WTC11 (cell line): ENCODE data around the gene TMEM31. TPM values are rescaled to one million over a fixed set of nuclear protein-coding genes. Genes with fewer than 3 reads are reported as not detected.

ENCODE experiments used
- ATAC-seq: fragments of 200-7000 bp; cut with Tn5 transposase; 2 replicates; pipeline ENCODE4 v1.10.0; 2021; ENCODE audit warnings: mild to moderate bottlenecking, moderate library complexity
- CTCF ChIA-PET: fragments of 300-600 bp; sonication (Branson Sonifier 250); formaldehyde crosslinking; loops from one replicate; lab custom pipeline; 2021; ENCODE audit warnings: antibody characterized with exemption; lab: Charles Lee
- POLR2A ChIA-PET: fragments of 350-600 bp; sonication (Branson Sonifier 250); formaldehyde crosslinking; loops from one replicate; lab custom pipeline; 2021; ENCODE audit warnings: antibody characterized with exemption; lab: Charles Lee
- DNase-seq: peaks from one replicate; pipeline ENCODE4 v3.0.0; 2021; ENCODE audit warnings: low spot score
- H3K27ac Mint-ChIP-seq: 2 replicates; pipeline ENCODE4 v1.8.0; 2021; ENCODE audit warnings: mixed read lengths
- H3K27me3 Mint-ChIP-seq: 2 replicates; pipeline ENCODE4 v1.8.0; 2021; ENCODE audit warnings: low read depth, mild to moderate bottlenecking, moderate library complexity, mixed read lengths
- H3K36me3 Mint-ChIP-seq: 2 replicates; pipeline ENCODE4 v1.8.0; 2021; ENCODE audit warnings: mixed read lengths
- H3K4me1 Mint-ChIP-seq: 2 replicates; pipeline ENCODE4 v1.8.0; 2022; ENCODE audit warnings: mixed read lengths
- H3K4me3 Mint-ChIP-seq: 2 replicates; pipeline ENCODE4 v1.8.0; 2021; ENCODE audit warnings: mild to moderate bottlenecking, moderate library complexity, mixed read lengths
- H3K9me3 Mint-ChIP-seq: 2 replicates; pipeline ENCODE4 v1.8.0; 2021; ENCODE audit warnings: mixed read lengths
- AR ChIP-seq: fragments of 250-450 bp; sonication (Bioruptor Pico); IDR thresholded peaks from 2 replicates; pipeline ENCODE4 v1.9.0; 2021; ENCODE audit warnings: mild to moderate bottlenecking
- ATF3 ChIP-seq: sonication (generic); formaldehyde crosslinking; conservative IDR thresholded peaks from 2 replicates; pipeline ENCODE4 v1.8.1; 2022; ENCODE audit warnings: mild to moderate bottlenecking, missing genetic modification reagents
- CBFB ChIP-seq: sonication (generic); formaldehyde crosslinking; IDR thresholded peaks from 2 replicates; pipeline ENCODE4 v1.8.1; 2022; ENCODE audit warnings: mild to moderate bottlenecking, low read depth, missing genetic modification reagents
- CREB1 ChIP-seq: sonication (generic); formaldehyde crosslinking; IDR thresholded peaks from 2 replicates; pipeline ENCODE4 v1.8.0; 2023; ENCODE audit warnings: mild to moderate bottlenecking, missing genetic modification reagents
- E2F5 ChIP-seq: sonication (generic); formaldehyde crosslinking; IDR thresholded peaks from 2 replicates; pipeline ENCODE4 v1.8.1; 2022; ENCODE audit warnings: mild to moderate bottlenecking, moderate library complexity, missing genetic modification reagents
- ERG ChIP-seq: fragments of 250-450 bp; sonication (Bioruptor Pico); IDR thresholded peaks from 2 replicates; pipeline ENCODE4 v1.8.0; 2021; ENCODE audit warnings: mild to moderate bottlenecking
- ETV6 ChIP-seq: sonication (generic); formaldehyde crosslinking; IDR thresholded peaks from 2 replicates; pipeline ENCODE4 v1.8.1; 2022; ENCODE audit warnings: mild to moderate bottlenecking, missing genetic modification reagents
- GABPB1 ChIP-seq: sonication (generic); formaldehyde crosslinking; IDR thresholded peaks from 2 replicates; pipeline ENCODE4 v1.8.1; 2023; ENCODE audit warnings: mild to moderate bottlenecking, missing genetic modification reagents
- HMGA2 ChIP-seq: fragments of 250-450 bp; sonication (Bioruptor Pico); IDR thresholded peaks from 2 replicates; pipeline ENCODE4 v1.4.0; 2021; ENCODE audit warnings: mild to moderate bottlenecking, moderate library complexity
- HMGXB4 ChIP-seq: sonication (generic); formaldehyde crosslinking; IDR thresholded peaks from 2 replicates; pipeline ENCODE4 v1.8.1; 2023; ENCODE audit warnings: mild to moderate bottlenecking, moderate library complexity, missing genetic modification reagents
- KAT7 ChIP-seq: sonication (generic); formaldehyde crosslinking; IDR thresholded peaks from 2 replicates; pipeline ENCODE4 v1.8.1; 2023; ENCODE audit warnings: missing genetic modification reagents, mild to moderate bottlenecking, borderline replicate concordance
- NFATC4 ChIP-seq: fragments of 250-450 bp; sonication (Bioruptor Pico); IDR thresholded peaks from 2 replicates; pipeline ENCODE4 v1.9.0; 2021; ENCODE audit warnings: mild to moderate bottlenecking
- NR1H2 ChIP-seq: sonication (generic); formaldehyde crosslinking; IDR thresholded peaks from 2 replicates; pipeline ENCODE4 v1.9.0; 2021; ENCODE audit warnings: mild to moderate bottlenecking, moderate library complexity, missing genetic modification reagents
- RORB ChIP-seq: fragments of 250-450 bp; sonication (Bioruptor Pico); IDR thresholded peaks from 2 replicates; pipeline ENCODE4 v1.9.0; 2021; ENCODE audit warnings: mild to moderate bottlenecking
- SMAD3 ChIP-seq: sonication (generic); formaldehyde crosslinking; IDR thresholded peaks from 2 replicates; pipeline ENCODE4 v1.8.0; 2022; ENCODE audit warnings: missing genetic modification reagents, mild to moderate bottlenecking, borderline replicate concordance
- SP1 ChIP-seq: sonication (generic); formaldehyde crosslinking; conservative IDR thresholded peaks from 2 replicates; pipeline ENCODE4 v1.8.1; 2022; ENCODE audit warnings: missing genetic modification reagents
- TP53 ChIP-seq: sonication (generic); formaldehyde crosslinking; IDR thresholded peaks from 2 replicates; pipeline ENCODE4 v1.8.1; 2023; ENCODE audit warnings: mild to moderate bottlenecking, missing genetic modification reagents
- ZBTB43 ChIP-seq: sonication (generic); formaldehyde crosslinking; IDR thresholded peaks from 2 replicates; pipeline ENCODE4 v1.8.1; 2023; ENCODE audit warnings: mild to moderate bottlenecking, missing genetic modification reagents
- ZNF232 ChIP-seq: sonication (generic); formaldehyde crosslinking; IDR thresholded peaks from 2 replicates; pipeline ENCODE4 v1.8.0; 2022; ENCODE audit warnings: mild to moderate bottlenecking, missing genetic modification reagents
- ZNF671 ChIP-seq: fragments of 250-450 bp; sonication (Bioruptor Pico); IDR thresholded peaks from 2 replicates; pipeline ENCODE4 v1.8.0; 2021; ENCODE audit warnings: mild to moderate bottlenecking
- total RNA-seq: library from RNA; stranded (reverse); gene quantifications from 3 replicates; pipeline ENCODE4 v1.2.3, GENCODE V29; 2021

The TMEM31 gene
- total RNA-seq, 1 experiment from 2014 or later, result 0.24 TPM

GRCh38 chrX:103681443-103681842 is 29.3 kb upstream of the TMEM31 start (continued):
- no peak for TF ChIP-seq AR (CRISPR knock-in tag)

GRCh38 chrX:103685396-103685795 is 25.3 kb upstream of the TMEM31 start:
- no peak for TF ChIP-seq RORB
- TF ChIP-seq ZNF671, result no peak
- TF ChIP-seq NR1H2 (CRISPR knock-in tag), result no peak
- H3K27me3 Mint-ChIP-seq, result no peaks in the 10 kb centered on the region
- POLR2A ChIA-PET, result interaction anchor here (0.6 to 1.1 kb wide), 4 partner anchors 11 to 233 kb away, joined by 3 to 5 read pairs (median 3); no protein-coding TSS in a partner anchor
- 0 out of 2 replicates have a peak, but pooled peaks cover 4% of the 10 kb centered on the region for H3K4me1 Mint-ChIP-seq
- CTCF ChIA-PET, result interaction anchor here (0.6 to 1.1 kb wide), 3 partner anchors 26 to 160 kb away, joined by 4 to 8 read pairs (median 4); no protein-coding TSS in a partner anchor
- H3K27ac Mint-ChIP-seq, result peak overlapping the region; percentile 97
- H3K36me3 Mint-ChIP-seq, result peaks cover 30% of the 10 kb centered on the region
- ATAC-seq (no peak), DNase-seq (no peak)
- no peaks in the 10 kb centered on the region for H3K9me3 Mint-ChIP-seq
- no peak overlapping the region for H3K4me3 Mint-ChIP-seq

GRCh38 chrX:103686199-103687072 is 24.3 kb upstream of the TMEM31 start, which contains the start of gene MORF4L2:
Gene MORF4L2 (minus strand): TSS chrX:103686699. CDS start chrX:103677027, 9,672 bp downstream.
- Mint-ChIP-seq H3K27ac (peak within 1 kb of the TSS; percentile 97), H3K27me3 (no peaks in the 10 kb centered on the region), H3K9me3 (no peaks in the 10 kb centered on the region), H3K36me3 (peaks cover 28% of the 10 kb centered on the region), H3K4me1 (0 out of 2 replicates have a peak, but pooled peaks cover 4% of the 10 kb centered on the region), H3K4me3 (no peak within 1 kb of the TSS)
- ChIA-PET CTCF (interaction anchor here (0.6 to 1.1 kb wide), 3 partner anchors 56 to 153 kb away, joined by 4 to 9 read pairs (median 4); no protein-coding TSS in a partner anchor), POLR2A (interaction anchor here (0.9 to 1.3 kb wide), 3 partner anchors 12 to 232 kb away, joined by 3 to 5 read pairs (median 3); no protein-coding TSS in a partner anchor)
- peak; percentile 94 for ATAC-seq
- peak; percentile 84 for DNase-seq
- no peak for TF ChIP-seq SMAD3
- TF ChIP-seq GABPB1, result no peak
- no peak for TF ChIP-seq ERG (CRISPR knock-in tag)
- no peak for TF ChIP-seq CREB1 (CRISPR knock-in tag)
- no peak for TF ChIP-seq ATF3
- no peak for TF ChIP-seq E2F5 (CRISPR knock-in tag)
- no peak for TF ChIP-seq NR1H2 (CRISPR knock-in tag)
- TF ChIP-seq ETV6 (CRISPR knock-in tag), result no peak
- TF ChIP-seq TP53 (CRISPR knock-in tag), result no peak
- TF ChIP-seq AR (CRISPR knock-in tag), result no peak
- no peak for TF ChIP-seq NFATC4 (CRISPR knock-in tag)
- TF ChIP-seq KAT7 (CRISPR knock-in tag), result no peak
- no peak for TF ChIP-seq ZBTB43 (CRISPR knock-in tag)
- no peak for TF ChIP-seq CBFB (CRISPR knock-in tag)
- no peak for TF ChIP-seq HMGA2 (CRISPR knock-in tag)
- no peak for TF ChIP-seq HMGXB4 (CRISPR knock-in tag)
- no peak for TF ChIP-seq RORB
- TF ChIP-seq ZNF232 (CRISPR knock-in tag), result 0 out of 2 replicates have a peak, but pooled peaks have one; percentile 36
- no peak for TF ChIP-seq SP1 (CRISPR knock-in tag)
